WTC11 (cell line): ENCODE data around the gene ASXL3.

Experiments
- TP53 ChIP-seq: sonication (generic); formaldehyde crosslinking; IDR thresholded peaks from 2 replicates; pipeline ENCODE4 v1.8.1; 2023; ENCODE audit warnings: mild to moderate bottlenecking, missing genetic modification reagents
- TF ChIP-seq, protein P1 (sequence below): fragments of 200-600 bp; IDR thresholded peaks from 2 replicates; pipeline ENCODE4 v1.8.0; 2022; ENCODE audit warnings: antibody characterized with exemption

- no peak for TF ChIP-seq TP53 (CRISPR knock-in tag)
- TF ChIP-seq, protein P1, sequence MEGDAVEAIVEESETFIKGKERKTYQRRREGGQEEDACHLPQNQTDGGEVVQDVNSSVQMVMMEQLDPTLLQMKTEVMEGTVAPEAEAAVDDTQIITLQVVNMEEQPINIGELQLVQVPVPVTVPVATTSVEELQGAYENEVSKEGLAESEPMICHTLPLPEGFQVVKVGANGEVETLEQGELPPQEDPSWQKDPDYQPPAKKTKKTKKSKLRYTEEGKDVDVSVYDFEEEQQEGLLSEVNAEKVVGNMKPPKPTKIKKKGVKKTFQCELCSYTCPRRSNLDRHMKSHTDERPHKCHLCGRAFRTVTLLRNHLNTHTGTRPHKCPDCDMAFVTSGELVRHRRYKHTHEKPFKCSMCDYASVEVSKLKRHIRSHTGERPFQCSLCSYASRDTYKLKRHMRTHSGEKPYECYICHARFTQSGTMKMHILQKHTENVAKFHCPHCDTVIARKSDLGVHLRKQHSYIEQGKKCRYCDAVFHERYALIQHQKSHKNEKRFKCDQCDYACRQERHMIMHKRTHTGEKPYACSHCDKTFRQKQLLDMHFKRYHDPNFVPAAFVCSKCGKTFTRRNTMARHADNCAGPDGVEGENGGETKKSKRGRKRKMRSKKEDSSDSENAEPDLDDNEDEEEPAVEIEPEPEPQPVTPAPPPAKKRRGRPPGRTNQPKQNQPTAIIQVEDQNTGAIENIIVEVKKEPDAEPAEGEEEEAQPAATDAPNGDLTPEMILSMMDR = no peak
Measured at GRCh38 chr18:33682436-33682835, 104.4 kb downstream of the ASXL3 start.
